HepG2 (cell line): ENCODE measurements around the gene NSUN2.

Experiments used
- RFXAP ChIP-seq: sonication (generic); formaldehyde crosslinking; IDR thresholded peaks from 2 replicates; pipeline ENCODE4 v1.4.0; 2020; ENCODE audit warnings: missing genetic modification reagents, borderline replicate concordance
- TARDBP ChIP-seq: sonication (generic); formaldehyde crosslinking; IDR thresholded peaks from 2 replicates; pipeline ENCODE4 v1.8.0; 2022; ENCODE audit warnings: mild to moderate bottlenecking, missing genetic modification reagents
- ZNF598 ChIP-seq: sonication (generic); formaldehyde crosslinking; IDR thresholded peaks from 2 replicates; pipeline ENCODE4 v1.5.1; 2020; ENCODE audit warnings: mild to moderate bottlenecking, missing genetic modification reagents, borderline replicate concordance
- TF ChIP-seq, protein P1 (sequence below): sonication (generic); formaldehyde crosslinking; IDR thresholded peaks from 2 replicates; pipeline ENCODE4 v1.5.0; 2020; ENCODE audit warnings: mild to moderate bottlenecking, missing genetic modification reagents, moderate library complexity

DNA sequence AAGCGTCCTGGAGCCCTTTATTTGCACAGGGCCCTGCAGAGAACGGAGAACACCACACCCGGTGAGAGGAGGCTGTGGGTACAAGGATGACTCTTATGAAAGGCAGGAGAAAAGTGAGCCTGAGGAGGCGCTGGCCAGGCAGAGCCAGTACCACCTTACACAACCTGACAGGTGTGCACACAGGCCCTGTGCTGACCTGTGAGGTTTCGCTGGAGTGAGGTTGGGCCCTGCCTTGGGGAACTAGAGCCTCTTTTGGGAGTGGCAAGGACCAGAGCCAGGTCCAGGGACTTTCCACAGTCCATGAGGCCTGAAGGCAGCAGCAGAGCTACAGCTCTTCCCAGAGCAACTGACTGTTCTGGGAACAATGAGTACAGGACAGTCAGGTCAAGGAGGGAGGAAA lies 3.4 kb upstream of the NSUN2 start:
- TF ChIP-seq ZNF598 (CRISPR knock-in tag) (no peak), TARDBP (CRISPR knock-in tag) (no peak), RFXAP (CRISPR knock-in tag) (no peak)
- TF ChIP-seq, protein P1, sequence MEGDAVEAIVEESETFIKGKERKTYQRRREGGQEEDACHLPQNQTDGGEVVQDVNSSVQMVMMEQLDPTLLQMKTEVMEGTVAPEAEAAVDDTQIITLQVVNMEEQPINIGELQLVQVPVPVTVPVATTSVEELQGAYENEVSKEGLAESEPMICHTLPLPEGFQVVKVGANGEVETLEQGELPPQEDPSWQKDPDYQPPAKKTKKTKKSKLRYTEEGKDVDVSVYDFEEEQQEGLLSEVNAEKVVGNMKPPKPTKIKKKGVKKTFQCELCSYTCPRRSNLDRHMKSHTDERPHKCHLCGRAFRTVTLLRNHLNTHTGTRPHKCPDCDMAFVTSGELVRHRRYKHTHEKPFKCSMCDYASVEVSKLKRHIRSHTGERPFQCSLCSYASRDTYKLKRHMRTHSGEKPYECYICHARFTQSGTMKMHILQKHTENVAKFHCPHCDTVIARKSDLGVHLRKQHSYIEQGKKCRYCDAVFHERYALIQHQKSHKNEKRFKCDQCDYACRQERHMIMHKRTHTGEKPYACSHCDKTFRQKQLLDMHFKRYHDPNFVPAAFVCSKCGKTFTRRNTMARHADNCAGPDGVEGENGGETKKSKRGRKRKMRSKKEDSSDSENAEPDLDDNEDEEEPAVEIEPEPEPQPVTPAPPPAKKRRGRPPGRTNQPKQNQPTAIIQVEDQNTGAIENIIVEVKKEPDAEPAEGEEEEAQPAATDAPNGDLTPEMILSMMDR (CRISPR knock-in tag), result no peak
